HTERT RPE-1 (cell line): ENCODE results near the gene PCDHGA4.
"Not testable (repeated sequence)": the region's sequence is repeated elsewhere in the genome, so short reads cannot be mapped to it uniquely, and the experiment has no call there.

Experiments
- in situ Hi-C: fragments of 300-500 bp; cut with MboI; formaldehyde crosslinking; loops from 4 replicates; pipeline ENCODE4 v1.14.3; 2020; ENCODE audit warnings: low sequenced_read_pairs

PCDHGA4 gene

DNA sequence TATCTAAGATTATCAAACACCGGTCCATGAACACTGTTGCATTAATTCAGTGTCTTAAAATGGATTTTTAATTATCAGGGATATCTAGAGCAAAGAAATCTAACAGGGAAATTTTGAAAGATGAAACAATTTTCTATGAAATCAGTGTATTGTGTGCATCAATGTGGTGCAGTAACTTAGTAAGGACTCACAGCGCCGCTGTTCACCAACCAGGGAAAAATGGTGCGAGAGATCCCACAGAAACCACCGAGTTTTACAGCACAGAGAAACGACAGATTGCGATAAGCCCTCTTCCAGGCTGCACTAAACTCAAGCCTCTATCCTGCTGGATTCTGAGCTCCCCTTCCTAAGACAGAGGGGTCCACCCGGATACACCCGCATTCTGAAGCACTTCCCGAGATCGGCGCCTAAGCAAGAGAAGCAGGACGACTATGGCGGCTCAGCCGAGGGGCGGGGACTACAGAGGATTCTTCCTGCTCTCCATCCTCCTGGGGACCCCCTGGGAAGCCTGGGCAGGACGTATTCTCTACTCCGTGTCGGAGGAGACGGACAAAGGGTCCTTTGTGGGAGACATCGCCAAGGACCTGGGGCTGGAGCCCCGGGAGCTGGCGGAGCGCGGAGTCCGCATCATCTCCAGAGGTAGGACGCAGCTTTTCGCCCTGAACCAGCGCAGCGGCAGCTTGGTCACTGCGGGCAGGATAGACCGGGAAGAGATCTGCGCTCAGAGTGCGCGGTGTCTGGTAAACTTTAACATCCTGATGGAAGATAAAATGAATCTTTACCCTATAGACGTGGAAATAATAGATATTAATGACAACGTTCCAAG is 27.9 kb downstream of the PCDHGA4 start, which contains the start of gene PCDHGA7:
TSS of gene PCDHGA7 (plus strand) at position 274 of the 826 bp plus-strand sequence. CDS start at position 432, 158 bp downstream.
- in situ Hi-C loops = no loop called here

DNA sequence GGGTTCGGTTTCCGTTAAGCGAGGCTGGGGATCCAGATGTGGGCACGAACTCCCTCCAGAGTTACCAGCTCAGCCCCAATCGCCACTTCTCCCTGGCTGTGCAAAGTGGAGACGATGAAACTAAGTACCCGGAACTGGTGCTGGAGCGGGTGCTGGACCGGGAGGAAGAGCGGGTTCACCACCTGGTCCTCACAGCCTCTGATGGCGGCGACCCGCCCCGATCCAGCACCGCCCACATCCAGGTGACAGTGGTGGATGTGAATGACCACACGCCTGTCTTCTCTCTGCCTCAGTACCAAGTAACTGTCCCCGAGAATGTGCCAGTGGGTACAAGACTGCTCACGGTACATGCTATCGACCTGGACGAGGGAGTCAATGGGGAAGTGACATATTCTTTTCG is 28.5 kb downstream of the PCDHGA4 start:
- in situ Hi-C loops = no loop called here

DNA sequence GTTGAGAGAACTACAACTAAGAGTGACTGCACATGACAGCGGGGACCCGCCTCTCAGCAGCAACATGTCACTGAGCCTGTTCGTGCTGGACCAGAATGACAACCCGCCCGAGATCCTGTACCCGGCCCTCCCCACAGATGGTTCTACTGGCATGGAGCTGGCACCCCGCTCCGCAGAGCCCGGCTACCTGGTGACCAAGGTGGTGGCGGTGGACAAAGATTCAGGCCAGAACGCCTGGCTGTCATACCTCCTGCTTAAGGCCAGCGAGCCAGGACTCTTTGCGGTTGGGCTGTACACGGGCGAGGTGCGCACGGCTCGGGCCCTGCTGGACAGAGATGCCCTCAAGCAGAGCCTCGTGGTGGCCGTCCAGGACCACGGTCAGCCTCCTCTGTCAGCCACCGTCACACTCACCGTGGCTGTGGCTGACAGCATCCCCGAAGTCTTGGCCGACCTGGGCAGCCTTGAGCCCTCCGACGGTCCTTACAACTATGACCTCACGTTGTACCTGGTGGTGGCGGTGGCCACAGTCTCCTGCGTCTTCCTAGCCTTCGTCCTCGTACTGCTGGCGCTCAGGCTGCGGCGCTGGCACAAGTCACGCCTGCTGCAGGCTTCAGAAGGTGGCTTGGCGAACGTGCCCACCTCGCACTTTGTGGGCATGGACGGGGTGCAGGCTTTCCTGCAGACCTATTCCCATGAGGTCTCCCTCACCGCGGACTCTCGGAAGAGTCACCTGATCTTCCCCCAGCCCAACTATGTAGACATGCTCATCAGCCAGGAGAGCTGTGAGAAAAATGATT is 29.8 kb downstream of the PCDHGA4 start:
- in situ Hi-C loops = no loop called here

DNA sequence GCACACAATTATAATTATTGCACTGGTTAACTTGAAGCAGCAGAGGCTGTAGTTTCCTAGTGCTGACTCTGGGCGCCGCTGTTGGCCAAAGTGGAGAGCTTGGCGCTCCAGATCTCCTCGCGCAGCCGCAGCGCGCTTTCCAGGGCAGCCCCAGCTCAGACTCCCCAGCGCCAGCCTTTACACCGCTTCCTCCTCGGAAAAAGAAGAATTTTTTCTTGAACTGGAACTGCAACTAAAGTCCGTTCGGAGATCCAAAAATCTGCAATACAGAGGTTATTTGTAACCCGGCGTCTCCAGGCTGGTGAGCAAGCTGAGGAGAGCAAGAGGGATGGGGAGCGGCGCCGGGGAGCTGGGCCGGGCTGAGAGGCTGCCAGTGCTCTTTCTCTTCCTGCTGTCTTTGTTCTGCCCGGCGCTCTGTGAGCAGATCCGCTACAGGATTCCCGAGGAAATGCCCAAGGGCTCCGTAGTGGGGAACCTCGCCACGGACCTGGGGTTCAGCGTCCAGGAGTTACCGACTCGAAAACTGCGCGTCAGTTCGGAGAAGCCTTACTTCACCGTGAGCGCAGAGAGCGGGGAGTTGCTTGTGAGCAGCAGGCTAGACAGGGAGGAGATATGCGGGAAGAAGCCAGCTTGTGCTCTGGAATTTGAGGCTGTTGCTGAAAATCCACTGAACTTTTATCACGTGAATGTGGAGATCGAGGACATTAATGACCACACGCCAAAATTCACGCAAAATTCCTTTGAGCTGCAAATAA is 32.9 kb downstream of the PCDHGA4 start, which contains the start of gene PCDHGB4:
TSS of gene PCDHGB4 (plus strand) at position 142 of the 755 bp plus-strand sequence. CDS start at position 329, 187 bp downstream.
- in situ Hi-C loops = not testable (repeated sequence)

DNA sequence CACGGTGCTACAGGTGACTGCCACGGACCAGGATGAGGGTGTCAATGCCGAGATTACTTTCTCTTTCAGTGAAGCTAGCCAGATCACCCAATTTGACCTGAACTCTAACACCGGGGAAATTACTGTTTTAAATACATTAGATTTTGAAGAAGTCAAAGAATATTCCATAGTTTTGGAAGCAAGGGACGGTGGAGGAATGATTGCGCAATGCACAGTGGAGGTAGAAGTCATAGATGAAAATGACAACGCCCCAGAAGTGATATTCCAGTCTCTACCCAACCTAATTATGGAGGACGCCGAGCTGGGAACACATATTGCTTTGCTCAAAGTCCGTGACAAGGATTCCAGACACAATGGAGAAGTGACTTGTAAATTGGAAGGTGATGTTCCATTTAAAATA is 33.8 kb downstream of the PCDHGA4 start:
- in situ Hi-C loops = no loop called here

DNA sequence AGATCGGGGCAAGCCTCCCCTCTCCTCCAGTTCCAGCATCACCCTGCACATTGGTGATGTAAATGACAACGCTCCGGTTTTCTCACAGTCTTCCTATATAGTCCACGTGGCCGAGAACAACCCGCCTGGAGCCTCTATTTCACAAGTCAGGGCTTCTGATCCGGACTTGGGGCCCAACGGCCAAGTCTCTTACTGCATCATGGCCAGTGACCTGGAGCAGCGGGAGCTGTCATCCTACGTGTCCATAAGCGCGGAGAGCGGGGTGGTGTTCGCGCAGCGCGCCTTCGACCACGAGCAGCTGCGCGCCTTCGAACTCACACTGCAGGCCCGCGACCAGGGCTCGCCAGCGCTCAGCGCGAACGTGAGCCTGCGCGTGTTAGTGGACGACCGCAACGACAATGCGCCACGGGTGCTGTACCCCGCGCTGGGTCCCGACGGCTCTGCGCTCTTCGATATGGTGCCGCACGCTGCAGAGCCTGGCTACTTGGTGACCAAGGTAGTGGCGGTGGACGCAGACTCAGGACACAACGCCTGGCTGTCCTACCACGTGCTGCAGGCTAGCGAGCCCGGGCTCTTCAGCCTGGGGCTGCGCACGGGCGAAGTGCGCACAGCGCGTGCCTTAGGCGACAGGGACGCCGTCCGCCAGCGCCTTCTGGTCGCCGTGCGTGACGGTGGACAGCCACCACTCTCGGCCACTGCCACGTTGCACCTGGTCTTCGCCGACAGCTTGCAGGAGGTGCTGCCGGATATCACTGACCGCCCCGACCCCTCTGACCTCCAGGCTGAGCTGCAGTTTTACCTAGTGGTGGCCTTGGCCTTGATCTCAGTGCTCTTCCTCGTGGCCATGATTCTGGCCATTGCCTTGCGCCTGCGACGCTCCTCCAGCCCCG is 34.6 kb downstream of the PCDHGA4 start:
- in situ Hi-C loops = no loop called here

DNA sequence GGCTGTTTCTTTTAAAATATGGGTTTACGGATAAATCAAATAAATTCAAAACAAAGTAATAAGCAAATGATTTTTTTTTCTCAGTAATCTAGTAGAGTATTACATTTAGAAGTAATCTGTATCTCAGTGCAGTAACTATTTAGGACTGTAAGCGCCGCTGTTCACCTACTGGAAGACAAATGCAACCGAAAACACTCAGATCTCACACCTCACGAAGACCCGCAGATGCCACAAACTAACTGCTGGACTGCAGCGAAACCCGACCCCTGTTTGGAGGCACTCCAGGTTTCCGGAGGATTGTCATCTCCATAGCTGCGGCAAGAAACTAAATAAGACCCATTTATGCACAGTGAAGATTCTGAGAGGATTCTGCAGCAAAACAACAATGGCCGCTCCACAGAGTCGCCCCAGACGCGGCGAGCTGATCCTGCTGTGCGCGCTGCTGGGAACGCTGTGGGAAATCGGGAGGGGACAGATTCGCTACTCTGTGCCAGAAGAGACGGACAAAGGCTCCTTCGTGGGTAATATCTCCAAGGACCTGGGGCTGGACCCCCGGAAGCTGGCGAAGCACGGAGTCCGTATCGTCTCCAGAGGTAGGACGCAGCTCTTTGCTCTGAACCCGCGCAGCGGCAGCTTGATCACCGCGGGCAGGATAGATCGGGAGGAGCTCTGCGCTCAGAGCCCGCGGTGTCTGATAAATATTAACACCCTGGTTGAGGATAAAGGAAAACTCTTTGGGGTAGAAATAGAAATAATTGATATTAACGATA is 37.8 kb downstream of the PCDHGA4 start, which contains the start of gene PCDHGA8:
TSS of gene PCDHGA8 (plus strand) at position 205 of the 770 bp plus-strand sequence. CDS start at position 386, 181 bp downstream.
- in situ Hi-C loops = no loop called here

DNA sequence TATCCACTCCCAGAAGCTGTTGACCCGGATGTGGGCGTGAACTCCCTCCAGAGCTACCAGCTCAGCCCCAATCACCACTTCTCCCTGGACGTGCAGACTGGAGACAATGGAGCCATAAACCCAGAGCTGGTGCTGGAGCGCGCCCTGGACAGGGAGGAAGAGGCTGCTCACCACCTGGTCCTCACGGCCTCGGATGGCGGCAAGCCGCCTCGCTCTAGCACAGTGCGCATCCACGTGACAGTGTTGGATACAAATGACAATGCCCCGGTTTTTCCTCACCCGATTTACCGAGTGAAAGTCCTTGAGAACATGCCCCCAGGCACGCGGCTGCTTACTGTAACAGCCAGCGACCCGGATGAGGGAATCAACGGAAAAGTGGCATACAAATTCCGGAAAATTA is 38.4 kb downstream of the PCDHGA4 start:
- in situ Hi-C loops = no loop called here

DNA sequence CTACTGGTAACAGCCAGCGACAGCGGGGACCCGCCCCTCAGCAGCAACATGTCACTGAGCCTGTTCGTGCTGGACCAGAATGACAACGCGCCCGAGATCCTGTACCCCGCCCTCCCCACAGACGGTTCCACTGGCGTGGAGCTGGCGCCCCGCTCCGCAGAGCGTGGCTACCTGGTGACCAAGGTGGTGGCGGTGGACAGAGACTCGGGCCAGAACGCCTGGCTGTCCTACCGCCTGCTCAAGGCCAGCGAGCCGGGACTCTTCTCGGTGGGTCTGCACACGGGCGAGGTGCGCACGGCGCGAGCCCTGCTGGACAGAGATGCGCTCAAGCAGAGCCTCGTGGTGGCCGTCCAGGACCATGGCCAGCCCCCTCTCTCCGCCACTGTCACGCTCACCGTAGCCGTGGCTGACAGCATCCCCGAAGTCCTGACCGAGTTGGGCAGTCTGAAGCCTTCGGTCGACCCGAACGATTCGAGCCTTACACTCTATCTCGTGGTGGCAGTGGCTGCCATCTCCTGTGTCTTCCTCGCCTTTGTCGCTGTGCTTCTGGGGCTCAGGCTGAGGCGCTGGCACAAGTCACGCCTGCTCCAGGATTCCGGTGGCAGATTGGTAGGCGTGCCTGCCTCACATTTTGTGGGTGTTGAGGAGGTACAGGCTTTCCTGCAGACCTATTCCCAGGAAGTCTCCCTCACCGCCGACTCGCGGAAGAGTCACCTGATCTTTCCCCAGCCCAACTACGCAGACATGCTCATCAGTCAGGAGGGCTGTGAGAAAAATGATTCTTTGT is 39.8 kb downstream of the PCDHGA4 start:
- in situ Hi-C loops = not testable (repeated sequence)

DNA sequence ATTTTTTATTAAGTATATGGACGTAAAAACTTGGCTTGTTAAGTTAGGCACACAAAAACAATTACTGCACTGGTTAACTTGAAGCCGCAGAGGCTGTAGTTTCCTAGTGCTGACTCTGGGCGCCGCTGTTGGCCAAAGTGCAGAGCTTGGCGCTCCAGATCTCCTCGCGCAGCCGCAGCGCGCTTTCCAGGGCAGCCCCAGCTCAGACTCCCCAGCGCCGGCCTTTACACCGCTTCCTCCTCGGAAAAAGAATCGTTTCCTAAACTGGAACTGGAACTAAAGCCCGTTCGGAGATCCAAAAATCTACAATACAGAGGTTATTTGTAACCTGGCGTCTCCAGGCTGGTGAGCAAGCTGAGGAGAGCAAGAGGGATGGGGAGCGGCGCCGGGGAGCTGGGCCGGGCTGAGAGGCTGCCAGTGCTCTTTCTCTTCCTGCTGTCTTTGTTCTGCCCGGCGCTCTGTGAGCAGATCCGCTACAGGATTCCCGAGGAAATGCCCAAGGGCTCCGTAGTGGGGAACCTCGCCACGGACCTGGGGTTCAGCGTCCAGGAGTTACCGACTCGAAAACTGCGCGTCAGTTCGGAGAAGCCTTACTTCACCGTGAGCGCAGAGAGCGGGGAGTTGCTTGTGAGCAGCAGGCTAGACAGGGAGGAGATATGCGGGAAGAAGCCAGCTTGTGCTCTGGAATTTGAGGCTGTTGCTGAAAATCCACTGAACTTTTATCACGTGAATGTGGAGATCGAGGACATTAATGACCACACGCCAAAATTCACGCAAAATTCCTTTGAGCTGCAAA is 43.1 kb downstream of the PCDHGA4 start, which contains the start of gene PCDHGB5:
TSS of gene PCDHGB5 (plus strand) at position 192 of the 796 bp plus-strand sequence. CDS start at position 373, 181 bp downstream.
- in situ Hi-C loops = not testable (repeated sequence)

DNA sequence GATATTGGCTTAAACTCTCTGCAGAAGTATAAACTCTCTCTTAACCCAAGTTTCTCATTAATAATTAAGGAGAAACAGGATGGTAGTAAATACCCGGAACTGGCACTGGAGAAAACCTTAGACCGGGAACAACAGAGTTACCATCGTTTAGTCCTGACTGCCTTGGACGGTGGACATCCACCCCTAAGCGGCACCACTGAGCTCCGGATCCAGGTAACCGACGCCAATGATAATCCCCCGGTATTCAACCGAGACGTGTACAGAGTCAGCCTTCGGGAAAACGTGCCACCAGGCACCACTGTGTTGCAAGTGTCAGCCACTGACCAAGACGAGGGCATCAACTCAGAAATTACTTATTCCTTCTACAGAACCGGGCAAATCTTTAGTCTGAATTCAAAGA is 43.8 kb downstream of the PCDHGA4 start:
- in situ Hi-C loops = no loop called here

DNA sequence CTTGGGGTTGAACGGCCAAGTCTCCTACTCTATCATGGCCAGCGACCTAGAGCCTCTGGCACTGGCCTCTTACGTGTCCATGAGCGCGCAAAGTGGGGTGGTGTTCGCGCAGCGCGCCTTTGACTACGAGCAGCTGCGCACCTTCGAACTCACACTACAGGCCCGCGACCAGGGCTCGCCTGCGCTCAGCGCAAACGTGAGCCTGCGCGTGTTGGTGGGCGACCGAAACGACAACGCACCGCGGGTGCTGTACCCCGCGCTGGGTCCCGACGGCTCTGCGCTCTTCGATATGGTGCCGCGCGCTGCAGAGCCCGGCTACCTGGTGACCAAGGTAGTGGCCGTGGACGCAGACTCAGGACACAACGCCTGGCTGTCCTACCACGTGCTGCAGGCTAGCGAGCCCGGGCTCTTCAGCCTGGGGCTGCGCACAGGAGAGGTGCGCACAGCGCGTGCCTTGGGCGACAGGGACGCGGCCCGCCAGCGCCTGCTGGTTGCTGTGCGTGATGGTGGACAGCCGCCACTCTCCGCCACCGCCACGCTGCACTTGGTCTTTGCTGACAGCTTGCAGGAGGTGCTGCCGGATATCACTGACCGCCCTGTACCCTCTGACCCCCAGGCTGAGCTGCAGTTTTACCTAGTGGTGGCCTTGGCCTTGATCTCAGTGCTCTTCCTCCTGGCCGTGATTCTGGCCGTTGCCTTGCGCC is 44.9 kb downstream of the PCDHGA4 start:
- in situ Hi-C loops = no loop called here

DNA sequence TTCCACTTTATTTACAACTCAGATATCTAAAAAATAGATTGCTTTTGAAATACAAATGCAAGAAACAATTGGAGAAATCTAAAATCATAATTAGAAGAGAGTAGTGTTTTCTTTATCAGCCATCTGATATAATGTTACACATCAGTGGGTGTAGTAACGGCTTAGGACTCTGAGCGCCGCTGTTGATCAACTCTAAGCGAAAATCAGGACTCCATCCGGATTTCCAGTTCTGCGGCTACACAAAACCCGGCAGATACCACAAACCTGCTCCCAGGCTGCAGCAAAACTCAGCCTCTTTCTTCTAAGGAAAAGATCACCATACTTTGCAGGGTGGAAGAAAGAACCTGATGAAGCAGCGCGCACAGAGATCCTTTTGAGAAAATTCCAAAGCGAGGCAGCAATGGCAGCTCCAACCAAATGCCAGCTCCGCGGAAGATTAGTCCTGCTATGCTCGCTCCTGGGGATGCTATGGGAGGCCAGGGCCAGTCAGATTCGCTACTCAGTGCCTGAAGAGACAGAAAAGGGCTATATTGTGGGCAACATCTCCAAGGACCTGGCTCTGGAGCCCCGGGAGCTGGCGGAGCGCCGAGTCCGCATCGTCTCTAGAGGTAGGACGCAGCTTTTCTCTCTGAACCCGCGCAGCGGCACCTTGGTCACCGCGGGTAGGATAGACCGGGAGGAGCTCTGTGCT is 47.9 kb downstream of the PCDHGA4 start, which contains the start of gene PCDHGA9:
TSS of gene PCDHGA9 (plus strand) at position 226 of the 691 bp plus-strand sequence. CDS start at position 401, 175 bp downstream.
- in situ Hi-C loops = no loop called here

DNA sequence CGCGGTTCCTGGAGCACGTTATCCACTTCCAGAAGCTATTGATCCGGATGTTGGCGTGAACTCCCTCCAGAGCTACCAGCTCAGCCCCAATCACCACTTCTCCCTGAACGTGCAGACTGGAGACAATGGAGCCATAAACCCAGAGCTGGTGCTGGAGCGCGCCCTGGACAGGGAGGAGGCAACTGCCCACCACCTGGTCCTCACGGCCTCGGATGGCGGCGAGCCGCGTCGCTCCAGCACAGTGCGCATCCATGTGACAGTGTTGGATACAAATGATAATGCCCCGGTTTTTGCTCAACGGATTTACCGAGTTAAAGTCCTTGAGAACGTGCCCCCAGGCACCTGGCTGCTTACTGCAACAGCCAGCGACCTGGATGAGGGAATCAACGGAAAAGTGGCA is 48.6 kb downstream of the PCDHGA4 start:
- in situ Hi-C loops = no loop called here
